ENCODE results near the gene GAREM2.

The GAREM2 gene

GRCh38 chr2:26169681-26170414 is 3.0 kb upstream of the GAREM2 start:
- no peak for DNase-seq (ENCODE audit: low read depth)

GRCh38 chr2:26170795-26171194 is 2.1 kb upstream of the GAREM2 start:
- DNase-seq (ENCODE audit: low read depth): no peak

- DNase-seq (ENCODE audit: low read depth): no peak
Measured at GRCh38 chr2:26172189-26172870, 558 bp upstream of the GAREM2 start.

- DNase-seq (ENCODE audit: low read depth): no peak
Measured at GRCh38 chr2:26173776-26174482, 1.0 kb downstream of the GAREM2 start.

- DNase-seq (ENCODE audit: low read depth): no peak
Measured at GRCh38 chr2:26174691-26175465, 2.0 kb downstream of the GAREM2 start.

- no peak for DNase-seq (ENCODE audit: low read depth)
Measured at GRCh38 chr2:26175466-26176278, 2.8 kb downstream of the GAREM2 start.

GRCh38 chr2:26176279-26176615 is 3.4 kb downstream of the GAREM2 start:
- no peak for DNase-seq (ENCODE audit: low read depth)

GRCh38 chr2:26177122-26177521 is 4.2 kb downstream of the GAREM2 start:
- DNase-seq (ENCODE audit: low read depth): no peak

GRCh38 chr2:26178246-26178645 is 5.4 kb downstream of the GAREM2 start:
- no peak for DNase-seq (ENCODE audit: low read depth)

- no peak for DNase-seq (ENCODE audit: low read depth)
Measured at GRCh38 chr2:26178746-26179436, 6.0 kb downstream of the GAREM2 start.

- DNase-seq (ENCODE audit: low read depth): no peak
Measured at GRCh38 chr2:26179446-26179913, 6.6 kb downstream of the GAREM2 start.

- no peak for DNase-seq (ENCODE audit: low read depth)
Measured at GRCh38 chr2:26182441-26182840, 9.6 kb downstream of the GAREM2 start.

- no peak for DNase-seq (ENCODE audit: low read depth)
Measured at GRCh38 chr2:26182887-26183630, 10.2 kb downstream of the GAREM2 start.

- no peak for DNase-seq (ENCODE audit: low read depth)
Measured at GRCh38 chr2:26184121-26184520, 11.2 kb downstream of the GAREM2 start.

- peak; percentile 63 for DNase-seq (ENCODE audit: low read depth)
Measured at GRCh38 chr2:26184555-26185303, 11.8 kb downstream of the GAREM2 start.

GRCh38 chr2:26185304-26185928 is 12.5 kb downstream of the GAREM2 start:
- DNase-seq (ENCODE audit: low read depth): no peak

GRCh38 chr2:26185954-26186770 is 13.3 kb downstream of the GAREM2 start:
- no peak for DNase-seq (ENCODE audit: low read depth)

- DNase-seq (ENCODE audit: low read depth): no peak
Measured at GRCh38 chr2:26187114-26187513, 14.2 kb downstream of the GAREM2 start.

Data from stimulated activated CD8-positive, alpha-beta memory T cell treated with anti-CD3 and anti-CD28 coated beads, Interleukin-15, amount 100 ng/mL, for 24 hours (primary cell).